Nephron progenitor cell (in vitro differentiated cells): ENCODE results near the gene C5orf47.

Source experiments
- DNase-seq: peaks from one replicate; pipeline ENCODE4 v3.0.0; 2021
- H3K27ac Mint-ChIP-seq: 2 replicates; pipeline ENCODE4 v1.8.0; 2021; ENCODE audit warnings: mild to moderate bottlenecking, moderate library complexity, mixed read lengths
- H3K27me3 Mint-ChIP-seq: 2 replicates; pipeline ENCODE4 v1.8.0; 2021; ENCODE audit warnings: mild to moderate bottlenecking, low read depth, mixed read lengths; ENCODE audit not compliant: poor library complexity
- H3K36me3 Mint-ChIP-seq: 2 replicates; pipeline ENCODE4 v1.8.0; 2021; ENCODE audit warnings: low read depth, mixed read lengths
- H3K4me1 Mint-ChIP-seq: 2 replicates; pipeline ENCODE4 v1.8.0; 2021; ENCODE audit warnings: mixed read lengths
- H3K4me3 Mint-ChIP-seq: 2 replicates; pipeline ENCODE4 v1.8.0; 2021; ENCODE audit warnings: mild to moderate bottlenecking, moderate library complexity, mixed read lengths
- H3K9me3 Mint-ChIP-seq: 2 replicates; pipeline ENCODE4 v1.8.0; 2021; ENCODE audit warnings: mild to moderate bottlenecking, moderate library complexity, mixed read lengths
- TF ChIP-seq, protein P1 (sequence below): fragments of 200-600 bp; sonication (generic); IDR thresholded peaks from 2 replicates; pipeline ENCODE4 v1.5.0; 2021; ENCODE audit warnings: antibody characterized with exemption

The C5orf47 gene, protein sequence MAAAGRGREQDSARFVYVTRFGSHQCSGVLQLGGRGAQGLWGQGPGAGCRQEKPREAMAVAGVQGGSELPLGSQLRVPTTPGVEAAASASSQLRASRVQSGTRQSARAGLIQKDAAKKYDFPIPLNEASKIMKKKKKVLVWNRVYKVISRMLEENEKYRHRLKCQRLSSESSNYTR

DNA sequence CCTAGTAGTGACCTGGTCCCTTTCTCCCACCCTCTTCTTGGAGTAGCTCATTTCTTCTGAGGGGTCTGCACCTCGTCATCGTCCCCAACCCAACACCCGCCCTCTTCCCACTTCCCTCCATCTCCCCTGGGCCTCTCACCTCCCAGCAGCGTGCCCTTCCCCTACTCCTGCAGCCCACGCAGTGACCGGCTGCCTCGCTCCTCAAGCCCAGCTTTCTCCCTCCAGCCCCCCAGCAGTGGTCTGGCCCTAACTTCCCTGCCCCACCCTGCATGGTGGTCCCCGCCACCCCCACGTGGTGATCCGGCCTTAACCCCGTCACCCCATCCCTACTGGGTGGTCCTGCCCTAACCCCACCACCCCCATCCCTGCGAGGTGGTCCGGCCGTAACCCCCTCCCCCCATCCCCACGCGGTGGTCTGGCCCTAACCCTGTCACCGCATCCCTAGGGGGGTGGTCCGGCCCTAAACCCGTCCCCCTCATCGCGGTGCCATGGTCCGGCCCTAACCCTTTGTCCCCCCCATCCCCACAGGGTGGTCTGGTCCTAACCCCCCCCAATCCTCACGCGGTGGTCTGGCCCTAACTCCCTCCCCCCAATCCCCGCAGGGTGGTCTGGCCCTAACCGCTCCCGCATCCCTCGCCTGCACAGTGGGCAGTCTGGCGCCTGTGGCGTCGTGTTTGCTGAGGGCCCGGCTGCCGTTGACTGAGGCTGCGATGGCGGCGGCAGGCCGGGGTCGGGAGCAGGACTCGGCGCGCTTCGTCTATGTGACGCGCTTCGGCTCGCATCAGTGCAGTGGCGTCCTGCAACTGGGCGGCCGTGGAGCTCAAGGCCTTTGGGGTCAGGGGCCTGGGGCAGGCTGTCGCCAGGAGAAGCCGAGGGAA lies at the start of gene C5orf47:
C5orf47 (plus strand) TSS at position 617 of the 878 bp plus-strand sequence; CDS start at position 711, 94 bp downstream.
- no peak within 1 kb of the TSS for H3K27ac Mint-ChIP-seq
- peaks cover 6% of the 10 kb centered on the region for H3K9me3 Mint-ChIP-seq
- TF ChIP-seq, protein P1, sequence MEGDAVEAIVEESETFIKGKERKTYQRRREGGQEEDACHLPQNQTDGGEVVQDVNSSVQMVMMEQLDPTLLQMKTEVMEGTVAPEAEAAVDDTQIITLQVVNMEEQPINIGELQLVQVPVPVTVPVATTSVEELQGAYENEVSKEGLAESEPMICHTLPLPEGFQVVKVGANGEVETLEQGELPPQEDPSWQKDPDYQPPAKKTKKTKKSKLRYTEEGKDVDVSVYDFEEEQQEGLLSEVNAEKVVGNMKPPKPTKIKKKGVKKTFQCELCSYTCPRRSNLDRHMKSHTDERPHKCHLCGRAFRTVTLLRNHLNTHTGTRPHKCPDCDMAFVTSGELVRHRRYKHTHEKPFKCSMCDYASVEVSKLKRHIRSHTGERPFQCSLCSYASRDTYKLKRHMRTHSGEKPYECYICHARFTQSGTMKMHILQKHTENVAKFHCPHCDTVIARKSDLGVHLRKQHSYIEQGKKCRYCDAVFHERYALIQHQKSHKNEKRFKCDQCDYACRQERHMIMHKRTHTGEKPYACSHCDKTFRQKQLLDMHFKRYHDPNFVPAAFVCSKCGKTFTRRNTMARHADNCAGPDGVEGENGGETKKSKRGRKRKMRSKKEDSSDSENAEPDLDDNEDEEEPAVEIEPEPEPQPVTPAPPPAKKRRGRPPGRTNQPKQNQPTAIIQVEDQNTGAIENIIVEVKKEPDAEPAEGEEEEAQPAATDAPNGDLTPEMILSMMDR = no peak
- no peak for DNase-seq
- H3K27me3 Mint-ChIP-seq = no peaks in the 10 kb centered on the region
- no peak within 1 kb of the TSS for H3K4me3 Mint-ChIP-seq
- no peaks in the 10 kb centered on the region for H3K4me1 Mint-ChIP-seq
- H3K36me3 Mint-ChIP-seq = peaks cover 5% of the 10 kb centered on the region

DNA sequence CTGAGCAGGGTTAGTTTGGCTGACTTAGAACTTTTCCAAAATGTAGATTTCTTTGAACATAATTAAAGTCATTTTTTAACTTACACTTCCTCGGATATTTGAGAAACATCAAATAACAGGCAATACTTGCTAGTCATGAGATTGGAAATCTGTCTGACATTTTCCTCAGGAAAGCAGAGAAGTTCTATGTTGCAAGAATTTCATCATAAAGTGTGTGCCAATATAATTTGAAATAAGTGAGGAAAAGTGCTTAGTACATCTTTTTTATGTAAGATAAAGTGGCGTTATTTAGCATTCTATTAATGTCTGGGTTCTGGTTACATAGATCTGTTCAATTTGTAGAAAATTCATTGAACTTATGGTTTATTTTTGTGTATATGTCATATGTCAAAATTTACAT lies 48.7 kb upstream of the C5orf47 start:
- Mint-ChIP-seq H3K27me3 (no peaks in the 10 kb centered on the region), H3K4me1 (peaks cover 14% of the 10 kb centered on the region), H3K27ac (no peak overlapping the region), H3K36me3 (no peaks in the 10 kb centered on the region), H3K9me3 (no peaks in the 10 kb centered on the region), H3K4me3 (no peak overlapping the region)
- DNase-seq = no peak
- TF ChIP-seq, protein P1 = no peak

GRCh38 chr5:173941102-173941501 lies 47.9 kb upstream of the C5orf47 start:
- H3K4me1 Mint-ChIP-seq = peaks cover 14% of the 10 kb centered on the region
- no peaks in the 10 kb centered on the region for H3K27me3 Mint-ChIP-seq
- TF ChIP-seq, protein P1 = no peak
- H3K27ac Mint-ChIP-seq = no peak overlapping the region
- DNase-seq = no peak
- no peak overlapping the region for H3K4me3 Mint-ChIP-seq
- H3K36me3 Mint-ChIP-seq = no peaks in the 10 kb centered on the region
- H3K9me3 Mint-ChIP-seq = no peaks in the 10 kb centered on the region

- Mint-ChIP-seq H3K36me3 (no peaks in the 10 kb centered on the region), H3K9me3 (no peaks in the 10 kb centered on the region), H3K4me1 (peaks cover 14% of the 10 kb centered on the region), H3K4me3 (no peak overlapping the region), H3K27me3 (no peaks in the 10 kb centered on the region), H3K27ac (peak overlapping the region; percentile 34)
- TF ChIP-seq, protein P1 = no peak
- no peak for DNase-seq
These were observed 47.1 kb upstream of the C5orf47 start for GRCh38 chr5:173941758-173942401.

GRCh38 chr5:173944511-173944910 lies 44.5 kb upstream of the C5orf47 start:
- H3K4me1 Mint-ChIP-seq = peaks cover 14% of the 10 kb centered on the region
- no peak overlapping the region for H3K27ac Mint-ChIP-seq
- TF ChIP-seq, protein P1 = no peak
- peaks cover 18% of the 10 kb centered on the region for H3K36me3 Mint-ChIP-seq
- no peaks in the 10 kb centered on the region for H3K27me3 Mint-ChIP-seq
- no peaks in the 10 kb centered on the region for H3K9me3 Mint-ChIP-seq
- DNase-seq = no peak
- H3K4me3 Mint-ChIP-seq = no peak overlapping the region
